ENCODE measurements around the gene CYFIP2.

Gene CYFIP2

GRCh38 chr5:157379983-157380382 is 114.1 kb downstream of the CYFIP2 start:
- Histone ChIP-seq H3K9ac (ENCODE audit: low read length in 2 of 2) (peak overlapping the region in 1 of 2 donors; percentile 13), H3K9me3 (ENCODE audit: control insufficient read depth in 2 of 2, low read length in 2 of 2) (no peaks in the 10 kb centered on the region), H3K4me3 (ENCODE audit: low read length in 2 of 2) (no peak overlapping the region), H3K27ac (ENCODE audit: low read length) (peak overlapping the region; percentile 93), H3K27me3 (ENCODE audit: control insufficient read depth in 1 of 2, insufficient read depth in 2 of 2, low read length in 2 of 2) (no peaks in the 10 kb centered on the region), H3K36me3 (ENCODE audit: control insufficient read depth in 2 of 2, insufficient read depth in 2 of 2, low read length in 2 of 2) (peaks cover 0 to 2% of the 10 kb centered on the region in 2 donors), H3K4me1 (ENCODE audit: control insufficient read depth, insufficient read depth, low read length) (peaks cover 43% of the 10 kb centered on the region)

DNA sequence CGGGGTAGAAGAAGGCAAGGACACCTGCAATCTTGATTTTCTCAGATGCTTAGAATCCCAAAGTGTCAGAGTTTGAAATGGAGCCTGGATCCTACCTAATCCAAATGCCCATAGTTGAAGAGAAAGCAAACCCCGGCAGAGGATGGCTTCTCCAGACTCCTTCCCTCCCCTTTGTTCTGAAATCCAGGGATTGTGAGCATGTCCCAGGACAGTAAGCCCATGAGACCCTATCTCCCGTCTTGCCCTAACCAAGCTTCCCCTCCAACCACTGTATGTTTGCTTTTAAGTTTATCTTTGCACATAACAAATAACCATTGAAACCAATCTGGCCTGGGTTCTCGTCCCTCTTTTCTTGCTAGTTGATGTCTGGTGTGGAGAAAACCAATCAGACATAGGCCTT is 115.8 kb downstream of the CYFIP2 start:
- H3K27ac ChIP-seq (ENCODE audit: low read length) = peak overlapping the region; percentile 93
- H3K9ac ChIP-seq (ENCODE audit: low read length in 2 of 2) = no peak overlapping the region
- H3K36me3 ChIP-seq (ENCODE audit: control insufficient read depth in 2 of 2, insufficient read depth in 2 of 2, low read length in 2 of 2) = peaks cover 0 to 2% of the 10 kb centered on the region in 2 donors
- no peaks in the 10 kb centered on the region for H3K9me3 ChIP-seq (ENCODE audit: control insufficient read depth in 2 of 2, low read length in 2 of 2)
- no peaks in the 10 kb centered on the region for H3K27me3 ChIP-seq (ENCODE audit: control insufficient read depth in 1 of 2, insufficient read depth in 2 of 2, low read length in 2 of 2)
- H3K4me3 ChIP-seq (ENCODE audit: low read length in 2 of 2) = no peak overlapping the region
- H3K4me1 ChIP-seq (ENCODE audit: control insufficient read depth, insufficient read depth, low read length) = peaks cover 55% of the 10 kb centered on the region

- Histone ChIP-seq H3K27me3 (ENCODE audit: control insufficient read depth in 1 of 2, insufficient read depth in 2 of 2, low read length in 2 of 2) (no peaks in the 10 kb centered on the region), H3K4me3 (ENCODE audit: low read length in 2 of 2) (peak overlapping the region in 1 of 2 donors; percentile 30), H3K9ac (ENCODE audit: low read length in 2 of 2) (peak overlapping the region; percentile 22 to 70), H3K9me3 (ENCODE audit: control insufficient read depth in 2 of 2, low read length in 2 of 2) (no peaks in the 10 kb centered on the region), H3K4me1 (ENCODE audit: control insufficient read depth, insufficient read depth, low read length) (peaks cover 63% of the 10 kb centered on the region), H3K36me3 (ENCODE audit: control insufficient read depth in 2 of 2, insufficient read depth in 2 of 2, low read length in 2 of 2) (no peaks in the 10 kb centered on the region), H3K27ac (ENCODE audit: low read length) (peak overlapping the region; percentile 93)
Measured at GRCh38 chr5:157382996-157383800, 117.3 kb downstream of the CYFIP2 start.

GRCh38 chr5:157384971-157385709 is 119.2 kb downstream of the CYFIP2 start:
- Histone ChIP-seq H3K9ac (ENCODE audit: low read length in 2 of 2) (peak overlapping the region; percentile 55 to 62), H3K36me3 (ENCODE audit: control insufficient read depth in 2 of 2, insufficient read depth in 2 of 2, low read length in 2 of 2) (no peaks in the 10 kb centered on the region), H3K27ac (ENCODE audit: low read length) (peak overlapping the region; percentile 93), H3K27me3 (ENCODE audit: control insufficient read depth in 1 of 2, insufficient read depth in 2 of 2, low read length in 2 of 2) (no peaks in the 10 kb centered on the region), H3K4me1 (ENCODE audit: control insufficient read depth, insufficient read depth, low read length) (peaks cover 59% of the 10 kb centered on the region), H3K4me3 (ENCODE audit: low read length in 2 of 2) (no peak overlapping the region), H3K9me3 (ENCODE audit: control insufficient read depth in 2 of 2, low read length in 2 of 2) (no peaks in the 10 kb centered on the region)

DNA sequence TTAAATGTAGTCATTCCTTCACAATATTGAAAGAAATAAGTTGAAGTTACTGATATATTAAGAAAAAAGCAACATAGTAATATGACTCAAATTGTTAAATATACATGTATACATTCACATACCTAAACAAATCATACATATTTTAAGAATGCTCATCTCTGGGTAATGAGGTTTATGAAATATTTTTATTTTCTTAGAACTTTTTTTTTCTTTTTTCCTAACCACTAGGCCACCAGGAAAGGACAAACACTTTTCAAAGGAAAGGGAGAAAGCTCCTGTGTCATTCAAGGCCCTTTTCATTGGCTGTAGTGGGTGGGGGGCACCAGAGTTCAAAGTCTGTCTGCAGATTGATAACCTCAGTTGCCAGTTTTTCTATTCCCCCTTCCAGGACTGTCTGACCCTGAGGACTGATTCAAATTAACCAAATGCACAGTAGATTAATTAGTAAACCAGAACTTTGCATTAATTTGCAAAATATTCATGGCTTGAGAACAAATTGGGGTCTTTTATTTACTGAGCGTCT is 121.2 kb downstream of the CYFIP2 start:
- Histone ChIP-seq H3K27ac (ENCODE audit: low read length) (peak overlapping the region; percentile 80), H3K4me3 (ENCODE audit: low read length in 2 of 2) (no peak overlapping the region), H3K9me3 (ENCODE audit: control insufficient read depth in 2 of 2, low read length in 2 of 2) (no peaks in the 10 kb centered on the region), H3K36me3 (ENCODE audit: control insufficient read depth in 2 of 2, insufficient read depth in 2 of 2, low read length in 2 of 2) (no peaks in the 10 kb centered on the region), H3K4me1 (ENCODE audit: control insufficient read depth, insufficient read depth, low read length) (peaks cover 46% of the 10 kb centered on the region), H3K9ac (ENCODE audit: low read length in 2 of 2) (peak overlapping the region; percentile 50 to 58), H3K27me3 (ENCODE audit: control insufficient read depth in 1 of 2, insufficient read depth in 2 of 2, low read length in 2 of 2) (no peaks in the 10 kb centered on the region)

DNA sequence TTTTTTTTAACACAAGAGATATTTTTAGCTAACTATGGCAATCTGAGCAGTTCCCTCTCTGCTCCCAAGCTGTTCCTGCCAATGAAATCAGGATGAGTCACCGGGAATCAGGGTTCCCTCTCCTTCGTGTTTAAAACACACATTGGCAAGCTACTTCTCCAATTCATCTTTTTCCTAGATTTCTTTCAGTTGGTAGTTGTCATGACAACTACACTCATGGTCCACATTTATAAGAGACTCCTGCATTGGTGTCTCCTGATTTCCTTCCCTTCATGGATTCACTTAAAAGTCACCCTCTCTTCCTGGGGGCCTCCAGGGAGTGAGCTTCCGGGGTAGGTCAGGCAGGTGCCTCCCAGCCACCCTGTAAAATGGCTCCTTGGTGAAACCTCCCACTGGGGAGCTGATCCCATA is 121.8 kb downstream of the CYFIP2 start:
- H3K27me3 ChIP-seq (ENCODE audit: control insufficient read depth in 1 of 2, insufficient read depth in 2 of 2, low read length in 2 of 2) = no peaks in the 10 kb centered on the region
- H3K36me3 ChIP-seq (ENCODE audit: control insufficient read depth in 2 of 2, insufficient read depth in 2 of 2, low read length in 2 of 2) = peaks cover 0 to under 1% of the 10 kb centered on the region in 2 donors
- H3K4me1 ChIP-seq (ENCODE audit: control insufficient read depth, insufficient read depth, low read length) = peaks cover 42% of the 10 kb centered on the region
- peak overlapping the region; percentile 42 to 70 for H3K9ac ChIP-seq (ENCODE audit: low read length in 2 of 2)
- H3K9me3 ChIP-seq (ENCODE audit: control insufficient read depth in 2 of 2, low read length in 2 of 2) = no peaks in the 10 kb centered on the region
- H3K27ac ChIP-seq (ENCODE audit: low read length) = peak overlapping the region; percentile 80
- no peak overlapping the region for H3K4me3 ChIP-seq (ENCODE audit: low read length in 2 of 2)

DNA sequence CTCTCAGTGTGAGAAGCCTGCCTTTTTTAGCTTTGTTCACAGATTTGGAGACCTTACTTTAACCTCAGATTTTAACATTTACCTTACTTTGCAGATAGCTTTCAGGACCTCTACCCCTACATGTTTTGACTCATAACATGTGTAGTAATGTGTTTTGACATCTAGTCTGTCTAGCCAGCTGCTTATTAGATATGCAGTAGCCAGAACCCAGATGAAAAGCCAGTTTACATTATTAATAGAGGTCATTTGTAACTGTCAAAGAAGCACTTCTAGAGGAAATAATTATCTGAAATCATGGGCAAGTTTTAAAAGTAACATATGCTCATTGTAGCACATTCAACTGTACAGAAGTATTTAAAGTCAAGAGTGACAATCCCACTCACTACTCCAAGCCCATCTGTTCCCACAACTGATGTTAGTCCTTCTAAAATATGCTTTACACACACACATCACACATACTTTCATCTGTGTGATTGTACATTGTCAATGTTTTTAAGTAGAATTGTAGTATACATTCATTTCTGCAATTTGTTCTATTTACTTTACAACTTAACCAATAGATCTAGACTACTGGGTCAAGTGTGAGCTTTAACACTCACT is 122.3 kb downstream of the CYFIP2 start:
- no peaks in the 10 kb centered on the region for H3K9me3 ChIP-seq (ENCODE audit: control insufficient read depth in 2 of 2, low read length in 2 of 2)
- H3K27ac ChIP-seq (ENCODE audit: low read length) = peak overlapping the region; percentile 80
- no peaks in the 10 kb centered on the region for H3K27me3 ChIP-seq (ENCODE audit: control insufficient read depth in 1 of 2, insufficient read depth in 2 of 2, low read length in 2 of 2)
- peaks cover 0 to 4% of the 10 kb centered on the region in 2 donors for H3K36me3 ChIP-seq (ENCODE audit: control insufficient read depth in 2 of 2, insufficient read depth in 2 of 2, low read length in 2 of 2)
- peak overlapping the region in 1 of 2 donors; percentile 70 for H3K9ac ChIP-seq (ENCODE audit: low read length in 2 of 2)
- H3K4me3 ChIP-seq (ENCODE audit: low read length in 2 of 2) = no peak overlapping the region
- peaks cover 37% of the 10 kb centered on the region for H3K4me1 ChIP-seq (ENCODE audit: control insufficient read depth, insufficient read depth, low read length)

DNA sequence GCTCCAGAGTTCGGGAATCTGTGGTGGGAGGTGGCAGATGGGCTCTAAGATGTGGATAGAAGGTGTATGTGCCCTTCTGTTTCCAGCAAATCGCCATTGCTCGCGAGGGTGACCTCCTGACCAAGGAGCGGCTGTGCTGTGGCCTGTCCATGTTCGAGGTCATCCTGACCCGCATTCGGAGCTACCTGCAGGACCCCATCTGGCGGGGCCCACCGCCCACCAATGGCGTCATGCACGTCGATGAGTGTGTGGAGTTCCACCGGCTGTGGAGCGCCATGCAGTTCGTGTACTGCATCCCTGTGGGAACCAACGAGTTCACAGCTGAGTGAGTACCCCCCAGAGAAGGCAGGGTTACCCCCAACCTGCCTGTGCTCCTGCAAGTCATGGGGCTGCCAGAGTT is 123.2 kb downstream of the CYFIP2 start:
- Histone ChIP-seq H3K4me3 (ENCODE audit: low read length in 2 of 2) (no peak overlapping the region), H3K27ac (ENCODE audit: low read length) (peak overlapping the region; percentile 80), H3K36me3 (ENCODE audit: control insufficient read depth in 2 of 2, insufficient read depth in 2 of 2, low read length in 2 of 2) (peaks cover 0 to 7% of the 10 kb centered on the region in 2 donors), H3K9ac (ENCODE audit: low read length in 2 of 2) (no peak overlapping the region), H3K27me3 (ENCODE audit: control insufficient read depth in 1 of 2, insufficient read depth in 2 of 2, low read length in 2 of 2) (no peaks in the 10 kb centered on the region), H3K9me3 (ENCODE audit: control insufficient read depth in 2 of 2, low read length in 2 of 2) (peaks cover 0 to 3% of the 10 kb centered on the region in 2 donors), H3K4me1 (ENCODE audit: control insufficient read depth, insufficient read depth, low read length) (peaks cover 31% of the 10 kb centered on the region)

DNA sequence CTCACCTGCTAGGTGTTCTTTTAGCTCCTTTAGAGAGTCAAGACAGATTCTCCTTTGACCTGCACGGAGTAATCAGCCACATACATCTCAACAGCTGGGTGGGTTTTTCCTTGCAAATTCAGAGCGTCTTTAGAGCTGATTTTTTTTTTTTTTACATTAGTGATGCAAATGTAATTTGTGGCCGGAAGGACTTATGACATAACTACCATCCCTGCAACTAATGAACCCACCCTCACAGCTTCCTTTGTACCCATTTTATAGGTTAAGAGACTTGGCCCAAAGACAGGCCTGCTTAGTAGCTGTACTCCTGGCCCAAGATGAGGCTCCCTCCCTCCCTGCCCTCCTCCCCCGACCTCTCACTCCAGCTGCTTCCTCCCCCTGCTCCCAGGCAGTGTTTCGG is 124.2 kb downstream of the CYFIP2 start:
- no peaks in the 10 kb centered on the region for H3K27me3 ChIP-seq (ENCODE audit: control insufficient read depth in 1 of 2, insufficient read depth in 2 of 2, low read length in 2 of 2)
- H3K27ac ChIP-seq (ENCODE audit: low read length) = no peak overlapping the region
- no peak overlapping the region for H3K4me3 ChIP-seq (ENCODE audit: low read length in 2 of 2)
- H3K36me3 ChIP-seq (ENCODE audit: control insufficient read depth in 2 of 2, insufficient read depth in 2 of 2, low read length in 2 of 2) = peaks cover 0 to 7% of the 10 kb centered on the region in 2 donors
- peaks cover 21% of the 10 kb centered on the region for H3K4me1 ChIP-seq (ENCODE audit: control insufficient read depth, insufficient read depth, low read length)
- peaks cover 0 to 3% of the 10 kb centered on the region in 2 donors for H3K9me3 ChIP-seq (ENCODE audit: control insufficient read depth in 2 of 2, low read length in 2 of 2)
- no peak overlapping the region for H3K9ac ChIP-seq (ENCODE audit: low read length in 2 of 2)

DNA sequence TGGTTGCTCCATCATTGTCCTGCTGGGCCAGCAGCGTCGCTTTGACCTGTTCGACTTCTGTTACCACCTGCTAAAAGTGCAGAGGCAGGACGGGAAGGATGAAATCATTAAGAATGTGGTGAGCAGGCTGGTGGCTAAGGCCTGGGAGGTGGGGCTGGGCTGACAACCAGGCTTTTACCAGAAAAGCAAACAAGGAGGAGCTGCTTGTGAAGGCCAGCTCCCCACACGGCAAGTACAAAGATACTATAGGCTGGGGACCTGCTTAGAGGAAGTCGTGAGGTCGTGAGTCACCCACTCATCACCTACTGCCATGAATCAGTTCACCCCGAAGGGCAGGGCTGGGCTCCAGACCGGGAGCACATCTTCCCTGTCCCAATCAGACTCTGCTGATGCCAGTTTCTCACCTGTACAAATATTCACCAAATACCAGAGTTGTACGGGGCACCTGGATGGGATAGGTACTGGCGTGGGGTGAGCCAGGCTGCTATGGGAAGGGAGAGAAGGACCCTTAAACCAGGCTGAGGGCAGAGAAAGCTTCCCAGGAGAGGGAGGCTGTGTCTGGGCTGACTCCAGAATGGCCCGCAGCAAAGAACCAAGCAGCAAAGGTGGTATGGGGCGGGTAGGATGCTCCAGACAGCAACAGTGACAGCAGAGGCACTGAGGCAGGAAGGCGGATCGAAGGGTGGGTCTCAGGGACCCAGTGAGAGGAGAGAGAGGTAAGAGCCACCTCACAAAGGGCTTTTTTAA is 124.8 kb downstream of the CYFIP2 start:
- Histone ChIP-seq H3K4me1 (ENCODE audit: control insufficient read depth, insufficient read depth, low read length) (peaks cover 15% of the 10 kb centered on the region), H3K27ac (ENCODE audit: low read length) (no peak overlapping the region), H3K9ac (ENCODE audit: low read length in 2 of 2) (no peak overlapping the region), H3K36me3 (ENCODE audit: control insufficient read depth in 2 of 2, insufficient read depth in 2 of 2, low read length in 2 of 2) (peaks cover 0 to 7% of the 10 kb centered on the region in 2 donors), H3K9me3 (ENCODE audit: control insufficient read depth in 2 of 2, low read length in 2 of 2) (peaks cover 0 to 3% of the 10 kb centered on the region in 2 donors), H3K4me3 (ENCODE audit: low read length in 2 of 2) (no peak overlapping the region), H3K27me3 (ENCODE audit: control insufficient read depth in 1 of 2, insufficient read depth in 2 of 2, low read length in 2 of 2) (no peaks in the 10 kb centered on the region)

Measured in stomach smooth muscle (tissue), 2 donors.